Tibial artery (tissue), 4 donors: ENCODE measurements around the gene GSTA2.

Source experiments
- DNase-seq, 2 donors: peaks; one replicate each; pipeline ENCODE4 v3.0.0-alpha.2; 2019
- H3K27ac ChIP-seq, 2 donors: fragments of 200-600 bp; sonication (generic) in 1 of 2; 1 replicate in 1 of 2; 2 replicates in 1 of 2; pipeline ENCODE4 v1.5.1; 2018 to 2019; ENCODE audit warnings: mild to moderate bottlenecking in 1 of 2
- H3K27me3 ChIP-seq, 2 donors: fragments of 200-600 bp; sonication (generic) in 1 of 2; one replicate each; pipeline versions ENCODE4 v1.5.1 to v1.6.0; 2016 to 2019
- H3K36me3 ChIP-seq, 3 donors: fragments of 200-600 bp; sonication (generic) in 2 of 3; one replicate each; pipeline ENCODE4 v1.5.1; 2016 to 2019; ENCODE audit warnings: mild to moderate bottlenecking in 2 of 3
- H3K4me1 ChIP-seq, 4 donors: fragments of 200-600 bp; sonication (generic) in 2 of 4; 1 replicate in 3 of 4; 2 replicates in 1 of 4; pipeline ENCODE4 v1.5.1; 2016 to 2019
- H3K4me3 ChIP-seq, 2 donors: fragments of 200-600 bp; sonication (generic) in 1 of 2; 1 replicate in 1 of 2; 2 replicates in 1 of 2; pipeline ENCODE4 v1.5.1; 2018 to 2019; ENCODE audit warnings: mild to moderate bottlenecking in 2 of 2
- H3K9me3 ChIP-seq, 3 donors: fragments of 200-600 bp; sonication (generic) in 1 of 3; one replicate each; pipeline ENCODE4 v1.5.1; 2016 to 2019
- CTCF ChIP-seq, 2 experiments: fragments of 200-600 bp in 1 of 2; fragments of 450-650 bp in 1 of 2; IDR thresholded peaks; one replicate each; pipeline ENCODE4 v1.5.1; 2017 to 2019; ENCODE audit warnings: antibody characterized with exemption in 2 of 2, mild to moderate bottlenecking in 1 of 2, moderate library complexity in 1 of 2
- intact Hi-C: fragments of 100-400 bp; cut with DNase I; formaldehyde crosslinking; loops from one replicate; pipeline ENCODE4 v1.15.0; 2023; ENCODE audit warnings: low total_unique reads

The GSTA2 gene

DNA sequence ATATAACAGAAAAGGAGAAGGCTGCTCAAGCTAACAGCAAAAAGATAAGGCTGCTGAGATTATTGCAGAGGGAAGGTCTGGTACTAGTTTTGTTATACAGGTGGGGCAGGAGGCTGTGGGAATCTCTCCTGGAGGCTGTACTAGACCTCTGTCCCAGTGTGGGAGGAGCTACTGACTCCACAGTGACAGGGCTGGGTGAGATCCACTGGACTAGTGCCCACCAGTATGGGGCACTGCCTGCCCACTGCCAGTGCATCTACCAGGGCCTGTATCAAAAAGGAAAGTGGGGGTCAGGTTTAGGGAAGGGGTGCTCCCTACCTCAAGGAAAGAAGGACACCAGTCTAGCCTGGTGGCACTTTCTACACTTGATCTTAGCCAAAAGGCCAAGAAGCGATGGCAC, 30.1 kb downstream of the GSTA2 start:
- Histone ChIP-seq H3K27me3 (no peaks in the 10 kb centered on the region), H3K36me3 (no peaks in the 10 kb centered on the region), H3K9me3 (no peaks in the 10 kb centered on the region), H3K27ac (no peak overlapping the region), H3K4me3 (no peak overlapping the region), H3K4me1 (peaks cover 0 to 12% (median 3%) of the 10 kb centered on the region in 4 donors)
- no peak for DNase-seq
- no peak for TF ChIP-seq CTCF (IDR thresholded peaks at IDR 0.05)
- intact Hi-C loops = no loop called here

- no peak for DNase-seq
- peaks cover 0 to 16% (median 3%) of the 10 kb centered on the region in 4 donors for H3K4me1 ChIP-seq
- no peaks in the 10 kb centered on the region for H3K9me3 ChIP-seq
- intact Hi-C loops = no loop called here
- no peaks in the 10 kb centered on the region for H3K27me3 ChIP-seq
- no peak for TF ChIP-seq CTCF (IDR thresholded peaks at IDR 0.05)
- no peak overlapping the region for H3K4me3 ChIP-seq
- no peaks in the 10 kb centered on the region for H3K36me3 ChIP-seq
- no peak overlapping the region for H3K27ac ChIP-seq
Measured at GRCh38 chr6:52731719-52732118, 31.6 kb downstream of the GSTA2 start.

GRCh38 chr6:52729576-52729975, 33.7 kb downstream of the GSTA2 start:
- Histone ChIP-seq H3K9me3 (no peaks in the 10 kb centered on the region), H3K4me1 (peaks cover 0 to 26% (median 7%) of the 10 kb centered on the region in 4 donors), H3K36me3 (no peaks in the 10 kb centered on the region), H3K27ac (peak overlapping the region in 1 of 2 donors; percentile 50), H3K27me3 (no peaks in the 10 kb centered on the region), H3K4me3 (no peak overlapping the region)
- no peak for TF ChIP-seq CTCF (IDR thresholded peaks at IDR 0.05)
- intact Hi-C loops = no loop called here
- no peak for DNase-seq

- H3K4me1 ChIP-seq = peaks cover 0 to 38% (median 14%) of the 10 kb centered on the region in 4 donors
- H3K27me3 ChIP-seq = no peaks in the 10 kb centered on the region
- DNase-seq = no peak
- H3K27ac ChIP-seq = peak overlapping the region; percentile 19 to 50
- H3K4me3 ChIP-seq = no peak overlapping the region
- H3K36me3 ChIP-seq = no peaks in the 10 kb centered on the region
- intact Hi-C loops = no loop called here
- no peak for TF ChIP-seq CTCF (IDR thresholded peaks at IDR 0.05)
- H3K9me3 ChIP-seq = no peaks in the 10 kb centered on the region
Measured at GRCh38 chr6:52728394-52728793, 34.9 kb downstream of the GSTA2 start.

GRCh38 chr6:52727908-52728307, 35.4 kb downstream of the GSTA2 start:
- DNase-seq = no peak
- H3K4me1 ChIP-seq = peaks cover 0 to 40% (median 15%) of the 10 kb centered on the region in 4 donors
- intact Hi-C loops = no loop called here
- H3K36me3 ChIP-seq = no peaks in the 10 kb centered on the region
- TF ChIP-seq CTCF (IDR thresholded peaks at IDR 0.05) = no peak
- no peaks in the 10 kb centered on the region for H3K9me3 ChIP-seq
- no peak overlapping the region for H3K4me3 ChIP-seq
- H3K27ac ChIP-seq = peak overlapping the region; percentile 19 to 50
- no peaks in the 10 kb centered on the region for H3K27me3 ChIP-seq
